Stomach (tissue), 4 donors: ENCODE measurements around the gene PCBP3.

Source experiments
- POLR2A ChIP-seq, 4 donors: fragments of 450-650 bp; IDR thresholded peaks; one replicate each; pipeline ENCODE4 v1.6.1; 2016; ENCODE audit warnings: antibody characterized with exemption in 4 of 4, control low read depth in 2 of 4, mild to moderate bottlenecking in 1 of 4, moderate library complexity in 1 of 4
- TF ChIP-seq, protein P1 (sequence below), 7 experiments: fragments of 450-650 bp in 4 of 7; fragments of 200-600 bp in 3 of 7; sonication (generic) in 3 of 7; IDR thresholded peaks; one replicate each; pipeline ENCODE4 v1.5.1; 2016 to 2019; ENCODE audit warnings: antibody characterized with exemption in 7 of 7, control low read depth in 2 of 7, mild to moderate bottlenecking in 1 of 7

DNA sequence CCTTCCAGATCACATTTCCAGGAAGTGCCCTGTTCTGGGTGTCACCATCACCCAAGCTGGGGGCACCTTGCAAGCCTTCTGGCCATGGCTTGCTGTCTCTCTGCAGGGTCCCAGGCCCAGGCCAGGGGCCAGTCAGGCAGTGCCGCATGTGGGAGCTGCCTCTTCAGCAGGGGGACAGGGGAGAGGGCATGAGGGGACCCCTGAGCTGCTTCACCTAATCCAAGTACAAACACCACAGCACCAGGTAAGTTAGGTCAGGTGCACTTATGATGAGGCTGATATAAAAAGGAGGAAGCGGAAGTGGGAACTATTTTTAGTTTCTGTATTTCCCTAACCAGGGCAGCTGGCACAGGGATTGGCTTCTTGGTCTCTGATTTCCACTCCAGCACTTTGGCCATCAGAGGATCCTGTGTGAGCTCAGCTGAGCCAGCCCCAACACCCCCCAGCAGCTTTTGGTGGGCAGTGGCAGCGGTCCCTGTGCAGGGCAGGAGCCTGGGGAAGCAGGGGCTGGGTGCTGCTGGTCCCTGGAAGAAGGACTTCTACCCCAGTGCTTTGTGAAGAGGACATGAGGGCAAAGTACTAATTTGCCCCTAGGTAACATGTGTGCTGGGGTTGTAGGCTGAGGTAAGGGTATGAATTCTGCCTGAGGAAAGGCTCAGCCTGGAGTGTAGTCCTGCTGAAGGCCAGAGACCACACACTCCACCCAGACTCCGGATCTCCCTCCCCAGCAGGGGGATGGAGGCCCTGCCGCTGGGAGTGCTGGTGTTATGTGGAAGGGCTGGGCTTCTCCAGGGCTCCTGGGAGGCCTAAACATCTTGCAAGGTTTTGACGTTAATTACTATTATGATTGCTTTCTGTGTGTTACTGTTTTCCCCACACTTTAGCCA, 3.3 kb upstream of the PCBP3 start:
- TF ChIP-seq, protein P1, sequence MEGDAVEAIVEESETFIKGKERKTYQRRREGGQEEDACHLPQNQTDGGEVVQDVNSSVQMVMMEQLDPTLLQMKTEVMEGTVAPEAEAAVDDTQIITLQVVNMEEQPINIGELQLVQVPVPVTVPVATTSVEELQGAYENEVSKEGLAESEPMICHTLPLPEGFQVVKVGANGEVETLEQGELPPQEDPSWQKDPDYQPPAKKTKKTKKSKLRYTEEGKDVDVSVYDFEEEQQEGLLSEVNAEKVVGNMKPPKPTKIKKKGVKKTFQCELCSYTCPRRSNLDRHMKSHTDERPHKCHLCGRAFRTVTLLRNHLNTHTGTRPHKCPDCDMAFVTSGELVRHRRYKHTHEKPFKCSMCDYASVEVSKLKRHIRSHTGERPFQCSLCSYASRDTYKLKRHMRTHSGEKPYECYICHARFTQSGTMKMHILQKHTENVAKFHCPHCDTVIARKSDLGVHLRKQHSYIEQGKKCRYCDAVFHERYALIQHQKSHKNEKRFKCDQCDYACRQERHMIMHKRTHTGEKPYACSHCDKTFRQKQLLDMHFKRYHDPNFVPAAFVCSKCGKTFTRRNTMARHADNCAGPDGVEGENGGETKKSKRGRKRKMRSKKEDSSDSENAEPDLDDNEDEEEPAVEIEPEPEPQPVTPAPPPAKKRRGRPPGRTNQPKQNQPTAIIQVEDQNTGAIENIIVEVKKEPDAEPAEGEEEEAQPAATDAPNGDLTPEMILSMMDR (IDR thresholded peaks at IDR 0.05): no peak
- TF ChIP-seq POLR2A (IDR thresholded peaks at IDR 0.05): no peak
